Naive thymus-derived CD4-positive, alpha-beta T cell (primary cell): Measurements from ENCODE around the gene TTC7B. TPM values are rescaled to one million over a fixed set of nuclear protein-coding genes. Genes with fewer than 3 reads are reported as not detected.
A peak's percentile ranks its signal among the peaks of the same experiment; 100 is the strongest.

Source experiments
- ATAC-seq: fragments of 150-1000 bp; cut with Tn5 transposase; 2 replicates; pipeline ENCODE4 v1.10.0; 2021; ENCODE audit warnings: mild to moderate bottlenecking, moderate library complexity
- CTCF ChIA-PET: fragments of 350-600 bp; sonication (Branson Sonifier 250); formaldehyde crosslinking; loops from one replicate; lab custom pipeline; 2021; ENCODE audit warnings: antibody characterized with exemption; lab: Charles Lee
- POLR2A ChIA-PET: fragments of 350-600 bp; sonication (Branson Sonifier 250); formaldehyde crosslinking; loops from one replicate; lab custom pipeline; 2021; ENCODE audit warnings: antibody characterized with exemption, inconsistent platforms; lab: Charles Lee
- DNase-seq, 9 donors: peaks; one replicate each; pipeline versions ENCODE4 v3.0.0 to v3.0.0-alpha.2; 2020 to 2022; ENCODE audit warnings: mixed read lengths in 1 of 9
- H3K27ac ChIP-seq: one replicate; pipeline ENCODE4 v1.7.0; 2013; ENCODE audit warnings: mild to moderate bottlenecking, low read depth, low read length, moderate library complexity
- H3K27me3 ChIP-seq, 2 donors: one replicate each; pipeline ENCODE4 v1.7.0; 2013; ENCODE audit warnings: low read length in 2 of 2, mild to moderate bottlenecking in 2 of 2, moderate library complexity in 2 of 2; ENCODE audit not compliant: control insufficient read depth in 2 of 2, insufficient read depth in 2 of 2
- H3K36me3 ChIP-seq, 3 experiments: 1 replicate in 2 of 3; 2 replicates in 1 of 3; pipeline ENCODE4 v1.7.0; 2013; ENCODE audit warnings: low read length in 3 of 3, mild to moderate bottlenecking in 3 of 3, moderate library complexity in 1 of 3; ENCODE audit not compliant: insufficient read depth in 3 of 3, control insufficient read depth in 2 of 3
- H3K4me1 ChIP-seq, 2 donors: one replicate each; pipeline ENCODE4 v1.7.0; 2013; ENCODE audit warnings: low read length in 2 of 2, mild to moderate bottlenecking in 2 of 2, moderate library complexity in 1 of 2; ENCODE audit not compliant: control insufficient read depth in 2 of 2, insufficient read depth in 2 of 2
- H3K4me3 ChIP-seq: 2 replicates; pipeline ENCODE4 v1.7.0; 2013; ENCODE audit warnings: mild to moderate bottlenecking, low read length
- H3K9me3 ChIP-seq, 3 experiments: 1 replicate in 2 of 3; 2 replicates in 1 of 3; pipeline ENCODE4 v1.7.0; 2013; ENCODE audit warnings: low read length in 3 of 3; ENCODE audit not compliant: control insufficient read depth in 2 of 3
- H3K27ac Mint-ChIP-seq, 9 donors: one replicate each; pipeline ENCODE4 v1.8.0; 2020 to 2022; ENCODE audit warnings: mixed read lengths in 9 of 9, mild to moderate bottlenecking in 8 of 9, moderate library complexity in 5 of 9, inconsistent platforms in 2 of 9
- H3K27me3 Mint-ChIP-seq, 5 donors: one replicate each; pipeline ENCODE4 v1.8.0; 2021 to 2022; ENCODE audit warnings: mixed read lengths in 5 of 5, mild to moderate bottlenecking in 1 of 5
- H3K36me3 Mint-ChIP-seq, 5 donors: one replicate each; pipeline ENCODE4 v1.8.0; 2020 to 2022; ENCODE audit warnings: mixed read lengths in 5 of 5, mild to moderate bottlenecking in 3 of 5, inconsistent platforms in 1 of 5
- H3K4me1 Mint-ChIP-seq, 7 donors: one replicate each; pipeline ENCODE4 v1.8.0; 2020 to 2022; ENCODE audit warnings: mixed read lengths in 7 of 7, mild to moderate bottlenecking in 3 of 7, inconsistent platforms in 1 of 7
- H3K4me3 Mint-ChIP-seq, 10 donors: one replicate each; pipeline ENCODE4 v1.8.0; 2020 to 2022; ENCODE audit warnings: mild to moderate bottlenecking in 10 of 10, mixed read lengths in 10 of 10, moderate library complexity in 6 of 10, inconsistent platforms in 2 of 10
- H3K9me3 Mint-ChIP-seq, 11 donors: one replicate each; pipeline ENCODE4 v1.8.0; 2020 to 2022; ENCODE audit warnings: mixed read lengths in 11 of 11, mild to moderate bottlenecking in 4 of 11, inconsistent platforms in 1 of 11, moderate library complexity in 1 of 11
- intact Hi-C, 2 donors: fragments of 100-400 bp; cut with micrococcal nuclease; formaldehyde crosslinking; loops; one replicate each; pipeline ENCODE4 v1.15.1; 2023
- polyA plus RNA-seq, 2 donors: library from polyadenylated mRNA; unstranded; fragments of 300-500 nt; fragmentation: Illumina TruSeq; gene quantifications; one replicate each; pipeline ENCODE4 v1.2.3, GENCODE V29; 2021
- total RNA-seq, 6 experiments: library from RNA in 5 of 6; stranded (reverse) in 5 of 6; gene quantifications; 1 replicate in 5 of 6; 2 replicates in 1 of 6; pipeline ENCODE4 v1.2.3 and lab custom pipeline; 2021 to 2026

The TTC7B gene
- total and polyA plus RNA-seq, 7 experiments from 2014 or later, result 0.08 to 9.5 (median 3.4) TPM; not detected in 2

DNA sequence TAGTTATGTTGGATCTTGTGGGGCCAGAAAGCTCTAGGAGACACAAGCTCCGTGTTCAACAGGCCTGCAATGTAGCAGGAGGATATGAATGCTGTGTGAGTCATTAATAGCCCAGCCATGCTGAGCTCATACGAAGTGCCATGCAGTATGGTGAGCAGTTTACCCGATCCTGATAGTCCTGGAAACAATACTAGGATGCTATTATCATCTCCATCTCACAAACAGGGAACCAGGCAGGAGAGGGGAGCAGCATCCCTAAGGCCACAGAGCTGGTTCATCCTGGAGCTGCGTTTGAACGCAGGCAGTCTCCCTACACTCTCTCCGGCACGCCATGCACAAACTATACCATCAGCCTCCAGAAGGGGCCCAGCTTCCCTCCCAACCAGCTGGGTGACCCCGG lies 20.5 kb downstream of the TTC7B start:
- Histone ChIP-seq H3K36me3 (no peaks in the 10 kb centered on the region), H3K27me3 (no peaks in the 10 kb centered on the region), H3K4me3 (no peak overlapping the region), H3K4me1 (no peaks in the 10 kb centered on the region), H3K9me3 (no peaks in the 10 kb centered on the region), H3K27ac (no peak overlapping the region)
- Mint-ChIP-seq H3K4me3 (no peak overlapping the region), H3K36me3 (peaks cover 0 to 5% (median 0%) of the 10 kb centered on the region in 5 donors), H3K27ac (no peak overlapping the region), H3K27me3 (no peaks in the 10 kb centered on the region), H3K9me3 (peaks cover 0 to 4% (median 0%) of the 10 kb centered on the region in 11 donors), H3K4me1 (peaks cover 0 to 7% (median 0%) of the 10 kb centered on the region in 7 donors)
- intact Hi-C loops, result no loop called here
- ATAC-seq (no peak), DNase-seq (no peak)
- CTCF ChIA-PET, result no interaction called here
- POLR2A ChIA-PET, result no interaction called here

GRCh38 chr14:90791486-90791885 lies 24.7 kb downstream of the TTC7B start:
- ChIA-PET CTCF (no interaction called here), POLR2A (no interaction called here)
- no peaks in the 10 kb centered on the region for H3K36me3 Mint-ChIP-seq
- H3K27ac Mint-ChIP-seq, result no peak overlapping the region
- Histone ChIP-seq H3K27me3 (no peaks in the 10 kb centered on the region), H3K4me1 (no peaks in the 10 kb centered on the region), H3K27ac (no peak overlapping the region), H3K9me3 (no peaks in the 10 kb centered on the region), H3K4me3 (no peak overlapping the region), H3K36me3 (no peaks in the 10 kb centered on the region)
- no peaks in the 10 kb centered on the region for H3K27me3 Mint-ChIP-seq
- ATAC-seq, result no peak
- H3K4me3 Mint-ChIP-seq, result no peak overlapping the region
- no peak for DNase-seq
- no peaks in the 10 kb centered on the region for H3K9me3 Mint-ChIP-seq
- H3K4me1 Mint-ChIP-seq, result peaks cover 0 to 3% (median 0%) of the 10 kb centered on the region in 7 donors
- intact Hi-C loops, result no loop called here

- no peak for DNase-seq
- Histone ChIP-seq H3K36me3 (no peaks in the 10 kb centered on the region), H3K4me3 (no peak overlapping the region), H3K27me3 (no peaks in the 10 kb centered on the region), H3K9me3 (no peaks in the 10 kb centered on the region), H3K27ac (no peak overlapping the region), H3K4me1 (no peaks in the 10 kb centered on the region)
- CTCF ChIA-PET, result interaction anchor here (1.7 kb wide), 1 partner anchor 10 kb away, joined by 4 read pairs; no protein-coding TSS in a partner anchor
- no peaks in the 10 kb centered on the region for H3K27me3 Mint-ChIP-seq
- intact Hi-C loops, result no loop called here
- POLR2A ChIA-PET, result interaction anchor here (1.2 kb wide), 1 partner anchor 11 kb away, joined by 4 read pairs; no protein-coding TSS in a partner anchor
- H3K4me3 Mint-ChIP-seq, result no peak overlapping the region
- peak; percentile 73 for ATAC-seq
- H3K27ac Mint-ChIP-seq, result no peak overlapping the region
- no peaks in the 10 kb centered on the region for H3K36me3 Mint-ChIP-seq
- no peaks in the 10 kb centered on the region for H3K9me3 Mint-ChIP-seq
- peaks cover 0 to 2% (median 0%) of the 10 kb centered on the region in 7 donors for H3K4me1 Mint-ChIP-seq
These were observed 28.2 kb downstream of the TTC7B start for GRCh38 chr14:90788031-90788430.

GRCh38 chr14:90785876-90786450 lies 30.3 kb downstream of the TTC7B start:
- no peak overlapping the region for H3K4me3 ChIP-seq
- no peak overlapping the region for H3K4me3 Mint-ChIP-seq
- H3K4me1 ChIP-seq, result no peaks in the 10 kb centered on the region
- no peaks in the 10 kb centered on the region for H3K27me3 ChIP-seq
- ATAC-seq (no peak), DNase-seq (no peak)
- ChIA-PET POLR2A (no interaction called here), CTCF (no interaction called here)
- no peaks in the 10 kb centered on the region for H3K36me3 ChIP-seq
- no peak overlapping the region for H3K27ac Mint-ChIP-seq
- no peaks in the 10 kb centered on the region for H3K36me3 Mint-ChIP-seq
- intact Hi-C loops, result no loop called here
- H3K27me3 Mint-ChIP-seq, result no peaks in the 10 kb centered on the region
- H3K9me3 Mint-ChIP-seq, result no peaks in the 10 kb centered on the region
- H3K27ac ChIP-seq, result no peak overlapping the region
- H3K4me1 Mint-ChIP-seq, result no peaks in the 10 kb centered on the region
- no peaks in the 10 kb centered on the region for H3K9me3 ChIP-seq

GRCh38 chr14:90785471-90785870 lies 30.8 kb downstream of the TTC7B start:
- Mint-ChIP-seq H3K9me3 (no peaks in the 10 kb centered on the region), H3K4me1 (no peaks in the 10 kb centered on the region), H3K27me3 (no peaks in the 10 kb centered on the region), H3K4me3 (no peak overlapping the region), H3K36me3 (no peaks in the 10 kb centered on the region), H3K27ac (no peak overlapping the region)
- ChIA-PET CTCF (no interaction called here), POLR2A (no interaction called here)
- no peaks in the 10 kb centered on the region for H3K4me1 ChIP-seq
- DNase-seq (no peak), ATAC-seq (peak; percentile 54)
- no peaks in the 10 kb centered on the region for H3K27me3 ChIP-seq
- H3K9me3 ChIP-seq, result no peaks in the 10 kb centered on the region
- no peaks in the 10 kb centered on the region for H3K36me3 ChIP-seq
- no peak overlapping the region for H3K27ac ChIP-seq
- H3K4me3 ChIP-seq, result no peak overlapping the region
- intact Hi-C loops, result no loop called here

- intact Hi-C loops, result no loop called here
- Mint-ChIP-seq H3K9me3 (no peaks in the 10 kb centered on the region), H3K4me3 (no peak overlapping the region), H3K4me1 (no peaks in the 10 kb centered on the region), H3K27ac (no peak overlapping the region), H3K36me3 (no peaks in the 10 kb centered on the region), H3K27me3 (no peaks in the 10 kb centered on the region)
- ATAC-seq (no peak), DNase-seq (no peak)
- Histone ChIP-seq H3K9me3 (no peaks in the 10 kb centered on the region), H3K27me3 (no peaks in the 10 kb centered on the region), H3K4me1 (no peaks in the 10 kb centered on the region), H3K27ac (no peak overlapping the region), H3K4me3 (no peak overlapping the region), H3K36me3 (no peaks in the 10 kb centered on the region)
- ChIA-PET POLR2A (no interaction called here), CTCF (no interaction called here)
These were observed 31.5 kb downstream of the TTC7B start for GRCh38 chr14:90784621-90785270.

- no peaks in the 10 kb centered on the region for H3K9me3 Mint-ChIP-seq
- H3K27me3 ChIP-seq, result no peaks in the 10 kb centered on the region
- intact Hi-C loops, result no loop called here
- H3K4me1 Mint-ChIP-seq, result no peaks in the 10 kb centered on the region
- no peaks in the 10 kb centered on the region for H3K36me3 ChIP-seq
- ChIA-PET CTCF (interaction anchor here (0.6 kb wide), 1 partner anchor 390 kb away, joined by 4 read pairs; no protein-coding TSS in a partner anchor), POLR2A (interaction anchor here (0.6 kb wide), 1 partner anchor 38 kb away, joined by 4 read pairs; no protein-coding TSS in a partner anchor)
- H3K27me3 Mint-ChIP-seq, result no peaks in the 10 kb centered on the region
- H3K36me3 Mint-ChIP-seq, result no peaks in the 10 kb centered on the region
- no peak overlapping the region for H3K27ac ChIP-seq
- ATAC-seq (no peak), DNase-seq (no peak)
- H3K4me3 Mint-ChIP-seq, result no peak overlapping the region
- H3K4me1 ChIP-seq, result no peaks in the 10 kb centered on the region
- no peak overlapping the region for H3K27ac Mint-ChIP-seq
- no peaks in the 10 kb centered on the region for H3K9me3 ChIP-seq
- no peak overlapping the region for H3K4me3 ChIP-seq
These were observed 32.9 kb downstream of the TTC7B start for GRCh38 chr14:90783344-90783743.
